ENCODE results near the gene VWA2.

DNA sequence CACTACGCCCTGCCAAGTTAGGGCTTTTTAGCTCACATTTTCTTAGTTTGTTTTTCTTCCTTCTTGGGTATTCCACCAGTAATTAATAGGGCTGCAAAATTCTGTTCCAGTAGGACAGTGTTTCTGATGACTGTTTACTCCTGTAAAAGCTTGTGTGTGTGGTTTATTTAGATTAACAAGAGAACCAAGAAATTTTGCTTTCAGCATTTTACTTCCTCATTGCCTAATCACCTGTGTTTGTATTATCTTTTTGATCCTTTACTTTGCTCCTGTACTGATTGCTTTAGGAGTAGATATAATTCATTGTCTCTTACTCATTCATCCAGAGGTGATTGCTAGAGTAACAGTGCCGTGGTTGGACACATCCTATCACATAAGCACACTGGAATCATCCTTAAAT lies 32.2 kb upstream of the VWA2 start:
- TF ChIP-seq MXI1 (conservative IDR thresholded peaks at IDR 0.05; ENCODE audit: poor library complexity, severe bottlenecking) = no peak
- no peak for TF ChIP-seq CTCF (IDR thresholded peaks at IDR 0.05; ENCODE audit: poor library complexity, severe bottlenecking)

Data from neural cell (in vitro differentiated cells).